ENCODE results near the gene SLC43A1. TPM values are rescaled to one million over a fixed set of nuclear protein-coding genes. Genes with fewer than 3 reads are reported as not detected.

Gene SLC43A1
- total RNA-seq, 1 experiment from 2014 or later = 12.5 TPM

GRCh38 chr11:57434640-57435546, 80.6 kb downstream of the SLC43A1 start:
- H3K36me3 Mint-ChIP-seq (ENCODE audit: insufficient read depth, unreplicated experiment) = peaks cover 5% of the 10 kb centered on the region
- BruUV-seq (replicated peaks) = no TSS peak
- CTCF ChIA-PET = interaction anchor here (0.5 kb wide), 1 partner anchor 25 kb away, joined by 3 read pairs; no protein-coding TSS in a partner anchor
- H3K27ac Mint-ChIP-seq (ENCODE audit: unreplicated experiment) = no peak overlapping the region
- no peak overlapping the region for H3K4me3 Mint-ChIP-seq (ENCODE audit: low read depth, unreplicated experiment)
- H3K9me3 Mint-ChIP-seq (ENCODE audit: low read depth, unreplicated experiment) = no peaks in the 10 kb centered on the region
- TF ChIP-seq CTCF (IDR thresholded peaks at IDR 0.05; ENCODE audit: unreplicated experiment) = no peak
- intact Hi-C loops (cut with micrococcal nuclease; ENCODE audit: unreplicated experiment) = no loop called here
- H3K4me1 Mint-ChIP-seq (ENCODE audit: low read depth, unreplicated experiment) = peaks cover 16% of the 10 kb centered on the region
- H3K27me3 Mint-ChIP-seq (ENCODE audit: unreplicated experiment) = no peaks in the 10 kb centered on the region
- no peak for DNase-seq

Other genes starting within 250 kb of the SLC43A1 start
- 151 TPM in 2 replicates for gene TNKS1BP1, start 190.8 kb downstream of the SLC43A1 start, total RNA-seq (2022)
- 134 and 145 TPM in 2 replicates for gene SSRP1, start 179.8 kb downstream of the SLC43A1 start, total RNA-seq (2022)
- gene P2RX3, start 177.3 kb downstream of the SLC43A1 start, total RNA-seq (2022) = not detected in 2 replicates
- not detected in 2 replicates for gene PRG3, start 134.6 kb downstream of the SLC43A1 start, total RNA-seq (2022)
- gene PRG2, start 125.1 kb downstream of the SLC43A1 start, total RNA-seq (2022) = not detected in 2 replicates
- 91.8 and 127 TPM in 2 replicates for gene SLC43A3, start 88.6 kb downstream of the SLC43A1 start, total RNA-seq (2022)
- gene RTN4RL2, start 55.2 kb downstream of the SLC43A1 start, total RNA-seq (2022) = 1.9 and 3.6 TPM in 2 replicates
- 68.5 and 73.5 TPM in 2 replicates for gene TIMM10, start 15.1 kb upstream of the SLC43A1 start, total RNA-seq (2022)
- not detected in 2 replicates for gene SMTNL1, start 21.9 kb upstream of the SLC43A1 start, total RNA-seq (2022)
- 80.8 and 170 TPM in 2 replicates for gene UBE2L6, start 52.0 kb upstream of the SLC43A1 start, total RNA-seq (2022)
- gene SERPING1, start 82.0 kb upstream of the SLC43A1 start, total RNA-seq (2022) = 61.8 and 112 TPM in 2 replicates
- 0.28 TPM in 1 of 2 replicates, not detected in the other for gene YPEL4, start 134.2 kb upstream of the SLC43A1 start, total RNA-seq (2022)
- gene CLP1, start 142.1 kb upstream of the SLC43A1 start, total RNA-seq (2022) = 15.2 and 18.6 TPM in 2 replicates
- 85.9 and 95.3 TPM in 2 replicates for gene ZDHHC5, start 152.4 kb upstream of the SLC43A1 start, total RNA-seq (2022)
- gene MED19, start 196.5 kb upstream of the SLC43A1 start, total RNA-seq (2022) = 21.2 and 24.4 TPM in 2 replicates
- gene TMX2, start 196.9 kb upstream of the SLC43A1 start, total RNA-seq (2022) = 146 and 152 TPM in 2 replicates
- 124 and 131 TPM in 2 replicates for gene SELENOH, start 225.8 kb upstream of the SLC43A1 start, total RNA-seq (2022)
- gene BTBD18, start 236.1 kb upstream of the SLC43A1 start, total RNA-seq (2022) = not detected in 2 replicates
- gene CTNND1, start 246.1 kb upstream of the SLC43A1 start, total RNA-seq (2022) = 318 and 323 TPM in 2 replicates